ENCODE data around the gene MIB2.
"Not testable (repeated sequence)": the region's sequence is repeated elsewhere in the genome, so short reads cannot be mapped to it uniquely, and the experiment has no call there.

Gene MIB2

GRCh38 chr1:1627261-1627828, 12.0 kb downstream of the MIB2 start:
- no peak for DNase-seq (ENCODE audit: low spot score)

- DNase-seq (ENCODE audit: low spot score): no peak
Observed at GRCh38 chr1:1627829-1628753, 12.8 kb downstream of the MIB2 start.

DNA sequence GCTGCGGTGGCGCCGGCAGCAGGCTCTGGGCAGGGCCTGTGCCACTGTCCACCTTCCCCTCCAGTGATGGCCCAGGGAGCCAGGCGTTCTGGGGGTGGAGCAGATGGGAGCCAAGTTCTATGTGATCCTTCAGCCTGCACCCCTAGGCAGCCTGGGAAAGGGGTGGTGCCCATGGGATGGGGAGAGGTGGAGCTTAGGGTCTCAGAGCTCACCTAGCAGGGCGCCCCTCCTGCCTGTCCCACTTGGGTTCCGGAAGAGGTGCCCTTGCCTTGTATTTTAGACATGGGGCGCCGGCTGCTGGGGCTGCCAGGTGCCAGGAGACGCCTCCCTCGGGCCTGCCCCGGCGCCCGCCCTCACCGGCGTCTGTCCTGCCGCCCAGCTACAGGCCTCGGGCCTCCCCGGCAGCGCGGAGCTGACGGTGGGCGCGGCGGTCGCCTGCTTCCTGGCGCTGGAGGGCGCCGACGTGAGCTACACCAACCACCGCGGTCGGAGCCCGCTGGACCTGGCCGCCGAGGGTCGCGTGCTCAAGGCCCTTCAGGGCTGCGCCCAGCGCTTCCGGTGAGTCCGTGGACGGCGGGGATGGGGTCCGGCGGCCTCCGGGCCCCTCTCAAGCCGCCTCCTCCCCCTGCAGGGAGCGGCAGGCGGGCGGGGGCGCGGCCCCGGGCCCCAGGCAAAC, 13.6 kb downstream of the MIB2 start:
- DNase-seq (ENCODE audit: low spot score): no peak

DNA sequence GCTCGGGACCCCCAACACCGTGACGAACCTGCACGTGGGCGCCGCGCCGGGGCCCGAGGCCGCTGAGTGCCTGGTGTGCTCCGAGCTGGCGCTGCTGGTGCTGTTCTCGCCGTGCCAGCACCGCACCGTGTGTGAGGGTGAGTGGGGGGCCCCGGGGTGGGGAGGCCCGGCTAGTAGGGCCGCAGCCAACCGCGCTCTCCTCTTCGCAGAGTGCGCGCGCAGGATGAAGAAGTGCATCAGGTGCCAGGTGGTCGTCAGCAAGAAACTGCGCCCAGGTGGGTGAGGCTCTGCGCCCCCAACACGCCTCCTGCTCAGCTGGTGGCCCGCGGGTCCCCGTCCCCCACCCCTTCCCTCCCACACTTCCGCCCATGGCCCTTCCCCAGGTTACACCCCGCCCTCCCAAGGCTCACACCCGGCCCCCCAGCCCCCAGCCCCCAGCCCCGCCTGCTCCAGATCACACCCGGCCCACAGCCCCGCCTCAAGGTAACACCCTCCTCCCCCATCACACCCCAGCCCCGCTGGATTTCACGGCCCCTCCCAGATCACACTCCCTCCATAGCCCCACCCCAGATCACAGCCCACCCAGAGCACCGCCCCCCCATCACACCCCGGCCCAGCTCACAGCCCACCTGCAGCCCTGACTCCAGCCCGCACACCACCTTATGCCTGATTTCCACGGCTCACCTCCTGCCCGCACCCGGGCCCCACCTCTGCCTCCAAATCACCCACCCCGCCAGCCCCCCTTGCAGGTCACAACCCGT, 14.3 kb downstream of the MIB2 start:
- no peak for DNase-seq (ENCODE audit: low spot score)

DNA sequence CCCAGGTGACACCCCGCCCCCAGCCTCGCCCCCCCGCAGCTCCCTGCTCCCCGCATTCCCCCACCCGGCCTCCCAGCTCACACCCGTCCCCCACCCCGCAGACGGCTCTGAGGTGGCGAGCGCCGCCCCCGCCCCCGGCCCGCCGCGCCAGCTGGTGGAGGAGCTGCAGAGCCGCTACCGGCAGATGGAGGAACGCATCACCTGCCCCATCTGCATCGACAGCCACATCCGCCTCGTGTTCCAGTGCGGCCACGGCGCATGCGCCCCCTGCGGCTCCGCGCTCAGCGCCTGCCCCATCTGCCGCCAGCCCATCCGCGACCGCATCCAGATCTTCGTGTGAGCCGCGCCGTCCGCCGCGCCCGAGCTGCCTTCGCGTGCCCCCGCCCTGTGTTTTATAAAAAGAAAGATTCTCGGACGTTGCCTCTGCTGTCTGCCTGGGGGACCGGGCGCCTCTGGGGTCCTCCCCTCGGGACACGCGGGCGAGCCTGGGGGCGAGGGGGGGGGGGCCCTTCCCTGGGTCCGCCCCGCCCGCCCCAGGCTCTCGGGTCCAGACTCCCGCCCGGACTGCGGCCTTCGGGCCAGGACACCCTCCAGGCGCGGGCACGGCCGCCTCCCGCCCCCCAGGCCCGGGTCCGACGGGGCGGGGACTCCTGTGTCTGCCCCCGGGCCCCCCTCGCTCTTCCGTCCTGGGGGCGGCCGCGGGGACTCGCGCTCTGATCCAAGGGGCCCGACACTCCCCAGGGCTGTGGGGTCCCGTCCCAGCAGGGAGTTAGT, 15.1 kb downstream of the MIB2 start:
- DNase-seq (ENCODE audit: low spot score): peak; percentile 69

DNA sequence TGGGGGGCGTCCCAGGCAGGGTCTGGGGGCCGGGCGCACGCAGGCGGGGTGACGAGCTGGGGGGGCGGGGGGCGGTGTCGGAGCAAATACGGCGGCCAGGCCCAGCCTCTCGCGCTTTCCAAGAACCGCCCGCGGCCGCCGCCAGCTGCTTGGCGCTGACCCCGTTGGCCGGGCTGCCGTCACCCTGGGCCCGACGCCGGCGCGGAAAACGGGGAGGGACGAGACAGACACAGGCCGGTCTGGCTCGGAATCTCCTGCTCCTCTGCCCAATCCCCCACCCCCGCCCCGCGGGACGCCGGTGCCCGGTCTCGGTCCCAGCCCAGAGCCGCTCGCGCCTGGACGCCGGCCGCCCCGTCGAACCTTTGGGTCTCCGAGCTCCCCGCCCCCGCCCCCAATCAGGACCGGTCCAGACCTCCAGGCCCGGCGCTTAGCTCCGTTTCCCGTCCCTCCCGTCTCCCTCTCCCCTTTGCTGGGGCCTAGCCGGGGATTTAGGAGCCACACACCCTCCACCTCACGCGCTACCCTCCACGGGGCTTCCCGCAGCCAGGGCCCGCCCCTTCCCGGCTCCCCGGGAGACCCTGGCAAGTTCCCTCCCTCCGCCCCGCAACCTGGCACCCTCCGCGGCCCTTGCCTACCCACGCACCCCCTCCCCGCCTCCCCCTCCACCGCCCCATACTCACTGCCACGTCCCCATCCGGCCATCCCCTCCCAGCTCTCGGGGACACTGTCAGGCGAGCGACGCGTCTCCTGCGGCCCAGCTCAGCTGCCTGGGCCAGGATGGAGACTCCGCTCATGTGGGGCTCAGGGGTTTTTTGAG, 15.9 kb downstream of the MIB2 start:
- DNase-seq (ENCODE audit: low spot score): peak; percentile 61

DNA sequence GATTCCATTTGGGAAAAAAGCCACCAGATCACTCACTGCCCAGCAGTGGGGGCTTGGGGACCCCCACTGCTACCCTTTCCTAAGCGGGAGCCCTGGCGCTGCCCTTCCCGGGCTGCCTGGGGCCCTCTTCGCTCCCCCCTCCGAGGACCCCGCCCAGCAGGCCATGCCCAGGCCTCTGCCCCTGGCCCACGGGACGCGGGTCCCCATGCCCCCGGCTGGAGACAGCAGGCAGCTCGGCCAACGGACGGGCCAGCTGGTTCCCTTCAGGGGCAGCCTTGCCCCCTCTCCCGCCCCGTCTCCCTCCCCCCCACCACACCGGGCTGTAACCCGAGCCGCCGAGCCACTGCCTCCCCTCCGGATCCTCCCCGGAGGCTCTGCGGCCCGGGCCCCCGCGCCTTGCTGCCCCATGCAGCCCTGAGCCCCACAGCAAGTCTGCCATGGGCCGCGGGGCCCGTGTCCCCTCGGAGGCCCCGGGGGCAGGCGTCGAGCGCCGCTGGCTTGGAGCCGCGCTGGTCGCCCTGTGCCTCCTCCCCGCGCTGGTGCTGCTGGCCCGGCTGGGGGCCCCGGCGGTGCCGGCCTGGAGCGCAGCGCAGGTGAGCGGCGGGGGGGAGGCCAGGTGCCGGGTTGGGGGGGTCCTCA, 16.6 kb downstream of the MIB2 start, which contains the start of gene MMP23B:
Gene MMP23B (plus strand): TSS at position 392 of the 639 bp plus-strand sequence. CDS start 46 bp downstream, at position 438.
- DNase-seq (ENCODE audit: low spot score): peak; percentile 66

DNA sequence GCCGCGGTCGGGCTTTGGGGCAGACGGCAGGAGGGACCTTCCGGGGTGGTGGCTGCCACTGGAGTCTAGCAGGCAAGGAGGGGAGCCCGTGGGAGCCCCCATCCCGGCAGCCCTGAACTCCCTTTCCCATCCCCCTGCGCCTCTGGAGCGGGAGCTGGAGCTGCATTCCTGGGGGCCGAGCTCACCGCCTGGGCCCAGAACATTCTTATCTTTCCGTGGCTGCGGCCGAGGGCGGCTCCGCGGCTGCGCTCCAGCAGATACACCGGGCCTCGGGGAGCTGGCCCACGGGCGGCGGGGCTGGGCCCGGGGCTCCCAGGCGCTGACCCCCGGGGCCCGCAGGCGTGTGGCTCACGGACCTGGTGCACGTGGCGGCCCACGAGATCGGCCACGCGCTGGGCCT, 18.1 kb downstream of the MIB2 start:
- not testable (repeated sequence) for DNase-seq (ENCODE audit: low spot score)

- DNase-seq (ENCODE audit: low spot score): not testable (repeated sequence)
Observed at GRCh38 chr1:1634613-1635012, 19.3 kb downstream of the MIB2 start.

DNA sequence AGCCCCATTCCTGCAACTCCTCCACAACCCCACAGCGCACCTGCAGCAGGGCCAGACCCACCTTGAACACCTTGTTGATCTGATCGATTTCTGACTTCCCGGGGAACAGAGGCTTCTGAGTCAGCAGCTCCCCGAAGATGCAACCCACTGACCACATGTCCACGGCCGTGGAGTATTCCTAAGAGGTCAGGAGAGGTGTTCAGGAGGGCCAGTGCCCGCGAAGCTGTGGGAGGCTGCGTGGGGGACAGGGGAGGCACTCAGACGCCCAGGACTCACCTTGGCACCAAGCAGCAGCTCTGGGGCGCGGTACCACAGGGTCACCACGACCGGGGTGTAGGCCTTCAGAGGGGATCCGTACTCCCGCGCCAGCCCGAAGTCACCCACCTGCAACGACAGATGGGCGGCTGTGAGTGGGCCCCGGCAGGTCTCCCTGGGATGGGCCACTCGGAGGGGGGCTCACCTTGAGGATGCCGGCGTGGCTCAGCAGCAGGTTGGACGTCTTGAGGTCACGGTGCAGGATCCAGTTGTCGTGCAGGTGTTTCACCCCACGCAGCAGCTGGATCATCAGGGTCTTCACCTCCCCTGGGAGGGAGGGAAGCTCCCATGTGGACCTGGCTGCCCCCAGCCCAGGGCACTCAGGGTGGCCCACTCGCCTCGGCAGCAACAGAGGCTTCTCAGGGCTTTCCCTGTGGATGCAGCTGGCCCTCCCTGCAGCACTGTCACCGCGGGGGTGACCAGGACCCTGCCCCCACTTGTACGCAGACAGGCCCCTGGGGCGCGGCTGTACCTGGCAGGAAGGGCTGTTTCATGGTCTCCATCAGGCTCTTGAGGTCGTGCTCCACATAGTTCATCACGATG, 21.6 kb downstream of the MIB2 start:
- DNase-seq (ENCODE audit: low spot score): not testable (repeated sequence)

DNA sequence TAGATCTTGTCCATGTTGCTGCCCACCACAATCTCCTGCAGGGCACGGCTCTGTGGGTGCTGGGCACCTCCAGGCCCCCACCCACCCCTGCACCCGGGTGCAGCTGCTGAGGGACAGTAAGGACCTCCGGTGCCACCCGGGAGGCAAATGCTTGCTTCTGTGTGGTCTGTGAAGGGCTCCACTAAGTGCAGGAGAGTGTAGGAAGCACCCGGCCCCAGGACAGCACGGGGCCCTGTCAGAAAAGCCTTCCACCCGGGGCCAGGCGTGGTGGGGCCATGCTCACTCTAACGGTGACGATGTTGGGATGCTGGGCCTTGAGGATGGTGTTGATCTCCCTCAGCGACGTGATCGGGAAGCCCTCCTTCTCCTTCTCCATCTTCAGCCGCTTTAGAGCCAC, 22.2 kb downstream of the MIB2 start:
- not testable (repeated sequence) for DNase-seq (ENCODE audit: low spot score)

DNA sequence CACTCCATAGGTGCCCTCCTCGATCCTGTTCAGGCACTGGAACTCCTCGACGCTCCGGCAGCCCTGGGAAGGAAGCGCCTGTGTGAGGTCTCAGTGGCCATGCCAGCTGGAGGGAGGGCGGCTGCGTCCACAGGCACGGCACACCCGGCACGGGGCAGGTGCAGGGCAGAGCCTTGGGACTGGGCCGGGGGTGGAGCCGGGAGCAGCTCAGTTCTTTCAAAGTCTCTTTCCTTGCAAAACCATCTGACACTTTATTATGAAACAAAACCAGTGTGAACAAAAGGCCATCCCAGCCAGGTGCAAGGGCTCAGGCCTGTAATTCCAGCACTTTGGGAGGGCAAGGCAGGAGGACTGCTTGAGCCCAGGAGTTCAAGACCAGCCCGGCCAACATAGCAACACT, 23.2 kb downstream of the MIB2 start:
- not testable (repeated sequence) for DNase-seq (ENCODE audit: low spot score)

GRCh38 chr1:1639368-1639767, 24.1 kb downstream of the MIB2 start:
- DNase-seq (ENCODE audit: low spot score): not testable (repeated sequence)

- not testable (repeated sequence) for DNase-seq (ENCODE audit: low spot score)
Observed at GRCh38 chr1:1640081-1640480, 24.8 kb downstream of the MIB2 start.

DNA sequence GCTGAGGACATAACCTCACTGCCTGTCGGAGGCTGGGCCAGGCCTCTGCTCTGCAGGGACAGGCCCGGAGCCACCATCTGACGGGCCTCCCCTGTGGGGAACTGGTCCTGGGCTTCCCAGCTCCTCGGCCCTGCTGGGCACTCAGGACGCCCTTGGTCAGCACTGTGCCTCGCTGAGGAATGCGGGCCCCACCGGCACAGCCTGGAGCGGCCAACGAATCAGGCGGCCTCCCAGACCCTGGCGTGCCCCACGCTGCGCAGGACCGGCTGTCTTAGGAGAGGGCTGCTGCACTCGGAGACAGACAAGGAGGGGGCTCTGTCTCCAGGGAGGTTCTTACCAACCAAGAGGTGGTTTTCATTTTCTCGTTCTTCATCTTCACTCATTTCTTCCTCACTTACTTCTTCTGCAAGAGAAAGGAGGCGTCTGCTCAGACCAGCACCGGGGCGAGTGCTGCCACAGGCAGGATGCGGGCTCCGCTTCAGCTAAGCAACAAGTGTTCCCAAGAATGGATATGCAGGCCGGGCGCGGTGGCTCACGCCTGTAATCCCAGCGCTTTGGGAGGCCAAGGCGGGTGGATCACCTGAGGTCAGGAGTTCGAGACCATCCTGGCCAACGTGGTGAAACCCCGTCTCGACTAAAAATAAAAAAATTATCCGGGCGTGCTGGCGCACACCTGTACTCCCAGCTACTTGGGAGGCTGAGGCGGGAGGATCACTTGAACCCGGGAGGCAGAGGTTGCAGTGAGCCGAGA, 25.6 kb downstream of the MIB2 start:
- not testable (repeated sequence) for DNase-seq (ENCODE audit: low spot score)

DNA sequence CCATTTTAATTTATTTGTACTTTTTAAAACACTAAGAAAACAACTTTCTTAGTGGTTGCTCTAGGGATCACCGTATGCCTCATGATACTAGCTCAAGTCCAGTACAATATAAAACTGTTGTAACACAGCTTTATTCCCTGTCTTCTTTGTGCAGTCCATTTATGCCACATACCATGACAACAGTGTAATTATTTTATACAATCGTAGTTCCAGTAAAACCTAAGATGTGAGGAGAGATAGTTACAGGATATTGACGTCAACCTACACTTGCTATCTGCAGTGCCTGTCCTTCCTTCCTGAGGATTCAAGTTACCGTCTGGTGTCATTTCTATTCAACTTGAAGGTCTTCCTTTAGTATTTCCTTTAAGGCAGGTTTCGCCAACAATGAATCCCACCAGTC, 31.0 kb downstream of the MIB2 start:
- not testable (repeated sequence) for DNase-seq (ENCODE audit: low spot score)

DNA sequence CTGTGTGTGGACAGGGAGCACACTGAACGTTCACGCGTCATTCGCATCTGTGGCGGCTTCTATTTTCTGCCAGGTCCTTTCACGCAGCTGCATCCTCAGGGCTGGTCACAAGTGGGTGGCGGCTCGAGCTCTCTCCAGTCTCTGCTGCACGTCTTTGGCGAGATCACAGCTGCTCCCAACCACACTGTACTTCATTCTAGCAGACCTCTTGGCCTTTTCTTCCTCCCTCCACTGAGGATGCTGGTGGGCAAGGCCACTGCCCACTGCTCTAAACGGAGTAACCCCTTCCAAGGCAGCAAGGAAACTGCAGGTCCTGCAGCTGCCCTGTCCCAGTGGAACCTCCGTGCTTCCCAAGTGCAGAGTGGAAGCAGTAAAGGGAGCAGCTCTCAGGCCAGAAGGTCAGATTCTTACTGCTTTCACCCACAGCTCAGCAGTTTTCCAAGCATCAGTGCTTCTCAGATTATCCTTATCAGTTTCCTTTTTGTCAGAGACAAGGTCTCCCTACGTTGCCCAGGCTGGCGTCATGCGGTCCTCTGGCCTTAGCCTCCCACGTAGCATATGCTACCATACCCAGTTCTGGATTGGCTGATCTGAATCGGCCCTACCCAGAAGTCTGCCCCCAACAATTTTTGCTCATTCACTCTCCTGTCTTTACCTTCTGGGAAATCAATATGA, 32.4 kb downstream of the MIB2 start:
- not testable (repeated sequence) for DNase-seq (ENCODE audit: low spot score)

Measured in AG08396 (cell line).